PC-3 (cell line): ENCODE measurements around the gene MOCS1.

Experiments used
- CTCF ChIP-seq: fragments of 300-600 bp; sonication (generic); conservative IDR thresholded peaks from 2 replicates; pipeline ENCODE4 v1.5.1; 2017; ENCODE audit warnings: antibody characterized with exemption, low read depth, mild to moderate bottlenecking, low read length
- EZH2 ChIP-seq: fragments of 300-600 bp; sonication (generic); IDR thresholded peaks from one replicate; pipeline ENCODE4 v1.6.1; 2017; ENCODE audit warnings: antibody characterized with exemption, mild to moderate bottlenecking, low read length; ENCODE audit not compliant: unreplicated experiment

- TF ChIP-seq CTCF (no peak), EZH2 (no peak)
Observed at GRCh38 chr6:39910164-39910563, 24.1 kb downstream of the MOCS1 start.
